ENCODE results near the gene KAZN.

GRCh38 chr1:15053153-15053552 lies 454.7 kb downstream of the KAZN start:
- TF ChIP-seq SUZ12 (IDR thresholded peaks at IDR 0.05) (no peak), LEF1 (IDR thresholded peaks at IDR 0.05; ENCODE audit: borderline replicate concordance) (no peak), TARDBP (IDR thresholded peaks at IDR 0.05) (no peak), BHLHE40 (IDR thresholded peaks at IDR 0.05; ENCODE audit: borderline replicate concordance) (no peak), ZNF384 (IDR thresholded peaks at IDR 0.05) (no peak), NFRKB (IDR thresholded peaks at IDR 0.05) (no peak), FOXM1 (IDR thresholded peaks at IDR 0.05; ENCODE audit: borderline replicate concordance) (no peak), SP1 (IDR thresholded peaks at IDR 0.05) (no peak), ARNT (IDR thresholded peaks at IDR 0.05) (no peak), PKNOX1 (IDR thresholded peaks at IDR 0.05) (no peak), FOXA1 (IDR thresholded peaks at IDR 0.05) (no peak), ELF4 (IDR thresholded peaks at IDR 0.05) (no peak), CTBP1 (IDR thresholded peaks at IDR 0.05; ENCODE audit: borderline replicate concordance) (no peak)

All from HEK293T (cell line).